Measurements from ENCODE around the gene OCIAD2.

DNA sequence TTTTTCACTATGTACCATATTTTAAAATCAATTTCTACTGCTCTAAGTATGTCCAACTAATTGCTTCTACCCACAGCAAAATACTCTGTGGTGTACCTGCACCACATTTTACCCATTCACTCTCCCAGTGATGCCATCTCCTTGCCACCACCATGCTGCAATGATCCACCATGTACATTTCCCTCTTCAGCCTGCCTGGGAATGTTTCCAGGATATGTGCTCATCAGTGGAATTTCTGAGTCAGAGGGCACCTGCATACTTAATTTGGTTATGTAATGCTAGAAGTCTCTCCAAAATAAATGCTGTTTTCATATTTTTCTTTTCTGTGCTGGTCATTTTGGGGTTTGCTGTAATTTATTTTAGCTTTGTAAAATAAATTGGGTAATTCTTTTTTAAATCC, 33.2 kb upstream of the OCIAD2 start:
- TF ChIP-seq EZH2phosphoT487 (IDR thresholded peaks at IDR 0.05; ENCODE audit: insufficient read depth, low read depth) (no peak), EZH2 (IDR thresholded peaks at IDR 0.05; ENCODE audit: insufficient read depth, poor library complexity, severe bottlenecking) (no peak)

Data from GM23248 (cell line).